ENCODE data around the gene GPR152. TPM values are rescaled to one million over a fixed set of nuclear protein-coding genes. Genes with fewer than 3 reads are reported as not detected.

GPR152 gene
- total RNA-seq, 1 experiment from 2014 or later: not detected

DNA sequence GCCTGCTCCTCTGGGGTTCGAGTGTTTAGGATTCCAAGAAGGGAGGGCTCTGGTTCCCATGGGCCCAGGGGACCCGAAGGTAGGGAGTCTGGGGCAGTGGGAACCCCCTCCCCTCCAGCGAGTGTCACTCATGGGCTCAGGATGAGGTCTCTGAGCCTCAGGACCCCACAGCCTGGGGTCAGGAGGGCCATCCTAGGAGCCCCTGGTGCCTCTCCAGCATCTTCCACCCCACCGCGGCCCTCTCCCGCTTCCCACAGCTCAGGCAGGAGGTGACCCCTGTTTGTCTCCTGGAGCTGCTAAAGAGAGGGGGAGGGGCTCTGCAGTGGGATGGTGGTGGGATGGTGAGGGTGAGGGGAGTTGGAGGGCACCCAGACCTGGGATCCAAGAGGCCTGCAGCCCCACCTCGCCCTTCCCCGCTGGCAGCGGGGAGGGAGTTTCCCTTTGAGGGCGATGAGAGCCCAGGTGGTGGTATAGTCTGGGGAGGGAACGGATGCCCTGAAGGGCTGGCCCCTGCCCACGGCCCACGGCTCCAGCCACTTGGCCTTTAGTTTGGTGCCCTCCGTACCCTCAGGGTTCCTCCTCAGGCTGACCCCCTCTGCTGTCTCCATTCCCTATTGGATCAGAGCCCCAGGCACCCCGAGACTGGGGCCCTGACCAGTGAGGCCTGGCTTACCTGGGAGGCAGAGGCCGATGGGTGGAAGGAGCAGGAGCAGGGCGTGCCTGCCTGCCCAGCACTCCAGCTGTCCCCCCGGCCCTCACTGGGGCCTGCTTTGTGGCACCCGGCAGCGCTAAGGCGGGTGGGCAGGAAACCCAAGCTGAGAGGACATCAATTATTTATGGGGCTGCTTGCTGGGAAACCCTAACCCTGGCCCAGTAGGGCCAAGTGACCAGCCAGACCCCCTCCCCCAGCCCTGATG lies 1.5 kb upstream of the GPR152 start:
- no peaks in the 10 kb centered on the region for H3K27me3 ChIP-seq
- H3K36me3 ChIP-seq: no peaks in the 10 kb centered on the region
- H3K9me3 ChIP-seq: no peaks in the 10 kb centered on the region
- DNase-seq: no peak
- no peak overlapping the region for H3K4me3 ChIP-seq

DNA sequence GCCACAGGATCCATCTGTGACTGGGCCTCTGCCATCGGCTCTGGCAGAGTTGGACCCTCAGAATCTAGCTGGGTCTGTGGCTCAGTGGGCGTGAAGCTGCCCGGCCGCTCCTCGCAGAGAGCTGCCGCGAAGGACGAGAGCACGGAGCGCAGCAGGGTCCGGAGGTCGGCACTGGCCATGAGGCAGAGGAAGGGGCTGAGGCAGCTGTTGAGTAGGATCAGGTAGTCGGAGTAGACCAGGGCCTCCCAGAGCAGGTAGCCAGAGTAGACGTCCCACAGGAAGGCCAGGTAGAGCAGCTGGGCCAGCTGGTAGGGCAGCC lies 912 bp downstream of the GPR152 start:
- Histone ChIP-seq H3K9me3 (no peaks in the 10 kb centered on the region), H3K27me3 (no peaks in the 10 kb centered on the region), H3K4me3 (no peak overlapping the region), H3K36me3 (no peaks in the 10 kb centered on the region)
- no peak for DNase-seq

DNA sequence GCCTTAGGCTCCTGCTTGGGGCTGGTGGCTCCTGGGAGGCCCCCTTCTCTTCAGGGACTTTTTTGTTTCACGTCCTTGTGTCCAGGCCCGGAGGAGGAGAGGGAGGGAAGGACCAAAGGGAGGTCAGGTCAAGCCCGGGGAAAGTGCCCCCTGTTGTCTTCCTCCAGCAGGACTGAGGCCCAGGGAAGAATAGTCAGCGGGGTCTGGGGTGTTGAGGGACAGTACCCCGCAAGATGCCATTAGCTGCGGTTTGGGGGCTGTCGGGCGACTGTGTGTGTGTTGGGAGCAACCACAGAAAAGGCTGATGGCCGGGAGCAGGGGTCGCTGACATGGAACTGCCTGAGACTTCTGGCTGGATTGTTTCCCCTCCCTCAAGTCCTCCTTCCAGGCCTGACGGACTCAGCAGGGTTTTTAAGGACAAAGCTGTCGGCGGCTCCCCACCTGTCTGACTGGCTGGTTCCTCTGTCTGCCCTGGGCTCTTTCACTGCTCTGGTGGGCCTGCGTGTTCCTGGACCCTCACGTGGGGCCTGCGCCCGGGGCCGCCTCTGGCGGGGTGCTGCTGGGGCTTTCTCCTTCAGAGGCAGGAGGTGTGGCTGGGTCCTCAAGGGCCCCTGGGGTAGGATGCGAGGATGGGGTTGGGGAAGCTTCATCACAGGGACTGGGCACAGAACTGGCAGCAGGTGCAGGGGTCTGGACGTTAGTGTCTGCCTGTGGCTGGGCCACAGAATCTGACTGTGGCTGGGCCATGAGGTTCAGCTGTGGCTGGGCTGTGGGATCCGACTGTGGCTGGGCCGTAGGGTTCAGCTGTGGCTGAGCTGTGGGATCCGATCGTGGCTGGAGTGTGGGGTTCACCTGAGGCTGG lies 1.5 kb downstream of the GPR152 start:
- Histone ChIP-seq H3K9me3 (no peaks in the 10 kb centered on the region), H3K27me3 (no peaks in the 10 kb centered on the region), H3K4me3 (no peak overlapping the region), H3K36me3 (no peaks in the 10 kb centered on the region)
- DNase-seq: no peak

DNA sequence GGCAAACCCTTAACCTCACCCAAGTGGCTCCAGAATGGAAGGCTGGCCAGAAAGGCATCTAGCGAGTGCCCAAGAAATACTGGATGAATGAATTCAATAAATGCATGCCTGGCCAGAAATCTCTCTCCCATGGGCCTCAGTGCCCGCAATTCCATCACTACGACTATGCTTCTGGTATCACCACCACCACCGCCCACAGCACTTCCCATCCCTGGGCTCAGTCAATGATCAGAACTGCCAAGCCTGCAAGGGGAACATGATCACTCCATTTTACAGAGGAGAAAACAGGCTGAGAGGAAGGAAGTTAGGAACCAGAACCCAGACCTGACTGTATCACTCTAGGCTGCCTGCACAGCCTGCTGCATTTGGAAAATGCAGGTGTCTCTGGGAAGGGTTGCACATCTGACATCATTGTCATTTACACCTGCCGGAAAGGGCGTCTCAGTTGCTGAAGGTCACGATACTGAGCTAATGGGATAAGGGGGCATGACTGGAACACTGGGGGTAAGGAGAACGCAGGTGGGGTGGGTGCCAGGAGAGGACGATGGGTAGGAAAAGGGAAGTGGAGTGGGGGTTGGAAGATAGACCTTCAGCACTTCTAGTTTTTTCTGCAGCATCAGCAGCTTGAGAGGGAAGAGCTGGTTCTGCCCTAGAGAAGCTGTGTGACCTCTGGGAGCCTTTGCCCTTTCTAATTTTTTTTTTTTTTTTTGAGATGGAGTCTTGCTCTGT lies 3.2 kb downstream of the GPR152 start:
- Histone ChIP-seq H3K27me3 (no peaks in the 10 kb centered on the region), H3K4me3 (no peak overlapping the region), H3K36me3 (no peaks in the 10 kb centered on the region), H3K9me3 (no peaks in the 10 kb centered on the region)
- no peak for DNase-seq

DNA sequence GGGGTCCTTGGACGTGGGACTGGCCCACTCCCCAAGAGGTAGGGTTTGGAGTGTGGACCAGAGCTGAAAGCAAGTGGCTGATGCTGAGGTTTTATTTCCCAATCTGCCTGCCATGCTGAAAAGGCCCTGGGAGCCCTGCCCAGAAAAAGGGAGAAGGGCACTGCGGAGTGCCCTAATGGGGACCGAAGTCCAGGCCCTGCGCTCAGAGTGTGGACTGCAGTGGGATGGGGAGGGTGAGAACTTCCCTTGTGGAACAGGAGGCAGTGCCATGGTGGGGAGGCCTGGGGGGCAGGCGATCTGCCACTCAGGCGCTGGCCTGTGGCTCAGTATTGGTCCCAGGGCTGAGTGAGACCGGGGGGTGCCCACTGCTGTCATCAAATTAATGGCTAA lies 4.3 kb downstream of the GPR152 start:
- H3K4me3 ChIP-seq: no peak overlapping the region
- no peak for DNase-seq
- H3K36me3 ChIP-seq: no peaks in the 10 kb centered on the region
- no peaks in the 10 kb centered on the region for H3K27me3 ChIP-seq
- no peaks in the 10 kb centered on the region for H3K9me3 ChIP-seq

DNA sequence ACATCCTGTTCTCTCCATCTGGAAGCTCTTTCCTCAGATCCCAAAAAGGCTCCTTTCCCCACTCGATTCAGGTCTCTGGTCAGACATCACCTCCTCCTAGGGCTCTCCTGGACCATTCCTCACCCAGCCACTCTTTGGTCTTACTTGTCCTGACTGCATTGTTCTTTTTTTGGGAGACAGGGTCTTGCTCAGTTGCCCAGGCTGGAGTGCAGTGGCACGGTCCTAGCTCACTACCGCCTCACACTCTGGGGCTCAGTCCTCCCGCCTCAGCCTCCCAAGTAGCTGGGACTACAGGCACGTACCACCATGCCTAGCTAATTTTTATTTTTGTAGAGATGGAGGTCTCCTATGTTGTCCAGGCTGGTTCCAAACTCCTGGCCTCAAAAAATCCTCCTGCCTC lies 7.0 kb downstream of the GPR152 start:
- no peak overlapping the region for H3K4me3 ChIP-seq
- no peak for DNase-seq
- H3K36me3 ChIP-seq: peaks cover 3% of the 10 kb centered on the region; the same call in 1 of the 2 replicates
- H3K9me3 ChIP-seq: no peaks in the 10 kb centered on the region
- H3K27me3 ChIP-seq: no peaks in the 10 kb centered on the region

DNA sequence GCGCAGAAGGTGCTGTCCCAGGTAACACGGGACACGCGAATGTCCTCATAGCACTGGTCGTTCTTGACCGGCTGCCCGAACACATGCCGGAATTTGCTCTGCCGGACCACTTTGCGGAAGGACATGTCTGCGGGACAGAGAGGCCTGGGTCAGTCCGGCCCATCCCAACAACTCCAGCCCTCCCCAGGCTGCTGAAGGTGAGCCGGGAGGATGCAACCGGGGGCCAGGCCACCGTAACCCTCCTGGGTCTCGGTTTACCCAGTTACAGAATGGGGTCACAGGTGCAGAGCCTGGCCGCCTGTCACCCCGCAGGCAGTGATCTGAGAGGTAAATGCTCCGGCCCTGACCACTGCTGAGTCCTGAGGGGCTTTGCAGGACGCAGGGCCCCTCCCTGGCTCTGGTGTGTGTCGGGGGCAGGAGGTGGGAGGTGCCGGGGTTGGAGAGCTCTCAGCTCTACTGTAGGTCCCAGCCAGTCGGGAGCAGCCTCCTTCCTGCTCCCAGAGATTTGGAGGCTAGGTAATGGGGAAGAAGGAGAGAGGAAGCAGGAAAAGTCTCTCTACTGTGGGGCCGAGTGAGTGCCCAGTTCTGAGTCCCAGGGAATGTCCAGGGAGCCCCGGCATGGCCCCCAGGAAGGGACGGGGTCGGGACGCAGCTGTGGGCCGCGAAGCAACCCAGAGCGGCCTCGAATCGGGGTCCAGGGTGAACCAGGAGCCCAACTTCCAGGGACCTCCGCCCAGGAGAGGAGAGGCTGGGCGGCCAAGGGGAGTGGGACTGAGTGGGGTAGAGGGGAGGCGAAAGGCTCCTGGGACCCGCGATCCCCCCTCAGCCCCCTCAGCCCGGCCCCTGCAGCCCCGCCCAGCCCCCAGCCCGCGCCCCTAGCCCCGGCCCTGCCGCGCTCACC lies 9.8 kb downstream of the GPR152 start:
- H3K27me3 ChIP-seq: no peaks in the 10 kb centered on the region
- peaks cover 13% of the 10 kb centered on the region for H3K36me3 ChIP-seq
- DNase-seq: no peak
- H3K9me3 ChIP-seq: no peaks in the 10 kb centered on the region
- peak overlapping the region; percentile 67 for H3K4me3 ChIP-seq

DNA sequence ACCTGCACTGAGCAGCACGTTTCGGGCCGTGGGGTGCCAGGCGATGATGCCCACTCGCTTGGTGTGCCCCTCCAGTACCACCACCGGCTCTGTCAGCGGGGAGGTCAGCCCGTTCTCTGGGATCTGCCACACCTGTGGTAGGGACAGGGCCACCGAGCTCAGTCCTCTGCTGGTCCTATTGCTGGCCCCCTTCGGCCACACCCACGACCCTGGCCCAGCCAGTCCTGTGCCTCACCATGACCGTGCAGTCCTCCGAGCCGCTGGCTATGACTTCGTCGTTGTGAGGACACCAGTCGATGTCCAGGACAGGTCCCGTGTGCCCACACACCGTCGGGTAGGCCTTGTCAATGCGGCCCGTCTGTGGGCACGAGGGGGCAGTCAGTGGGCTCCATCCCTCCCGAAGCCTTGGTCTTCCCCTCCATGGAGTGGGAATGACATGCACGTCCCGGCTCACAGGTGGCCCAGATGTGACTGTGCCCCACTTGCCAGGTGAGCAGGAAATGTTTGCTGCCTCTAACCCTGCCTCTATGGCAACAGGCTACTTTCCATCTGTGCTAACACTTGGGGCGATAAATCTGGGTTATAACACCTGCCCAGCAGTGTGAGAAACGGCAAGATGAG lies 10.7 kb downstream of the GPR152 start:
- H3K27me3 ChIP-seq: no peaks in the 10 kb centered on the region
- H3K36me3 ChIP-seq: peaks cover 14% of the 10 kb centered on the region
- H3K4me3 ChIP-seq: no peak overlapping the region
- no peaks in the 10 kb centered on the region for H3K9me3 ChIP-seq
- DNase-seq: no peak

DNA sequence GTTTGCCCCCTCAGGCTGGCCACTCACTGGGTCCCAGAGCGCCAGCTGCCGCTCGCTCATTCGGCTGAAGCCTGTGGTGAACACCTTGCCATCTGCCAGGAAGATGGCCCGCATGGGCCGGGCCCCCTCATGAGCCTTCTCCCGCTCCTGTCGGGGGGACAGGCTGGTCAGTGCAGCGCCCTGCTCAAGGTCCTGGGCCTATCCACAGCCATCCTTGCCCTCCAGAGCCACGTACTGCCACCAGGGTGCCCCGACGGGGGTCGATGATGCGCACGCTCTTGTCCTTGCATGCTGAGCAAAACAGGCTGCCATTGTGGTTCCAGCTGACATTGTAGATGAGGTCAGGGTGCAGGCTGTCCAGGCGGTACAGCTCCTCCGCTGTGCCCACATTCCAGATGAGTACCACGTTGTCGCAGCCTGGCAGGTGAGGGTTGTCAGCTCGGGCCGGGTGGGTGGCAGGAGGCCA lies 11.4 kb downstream of the GPR152 start:
- Histone ChIP-seq H3K36me3 (peaks cover 14% of the 10 kb centered on the region), H3K4me3 (no peak overlapping the region), H3K9me3 (no peaks in the 10 kb centered on the region), H3K27me3 (no peaks in the 10 kb centered on the region)
- DNase-seq: no peak

DNA sequence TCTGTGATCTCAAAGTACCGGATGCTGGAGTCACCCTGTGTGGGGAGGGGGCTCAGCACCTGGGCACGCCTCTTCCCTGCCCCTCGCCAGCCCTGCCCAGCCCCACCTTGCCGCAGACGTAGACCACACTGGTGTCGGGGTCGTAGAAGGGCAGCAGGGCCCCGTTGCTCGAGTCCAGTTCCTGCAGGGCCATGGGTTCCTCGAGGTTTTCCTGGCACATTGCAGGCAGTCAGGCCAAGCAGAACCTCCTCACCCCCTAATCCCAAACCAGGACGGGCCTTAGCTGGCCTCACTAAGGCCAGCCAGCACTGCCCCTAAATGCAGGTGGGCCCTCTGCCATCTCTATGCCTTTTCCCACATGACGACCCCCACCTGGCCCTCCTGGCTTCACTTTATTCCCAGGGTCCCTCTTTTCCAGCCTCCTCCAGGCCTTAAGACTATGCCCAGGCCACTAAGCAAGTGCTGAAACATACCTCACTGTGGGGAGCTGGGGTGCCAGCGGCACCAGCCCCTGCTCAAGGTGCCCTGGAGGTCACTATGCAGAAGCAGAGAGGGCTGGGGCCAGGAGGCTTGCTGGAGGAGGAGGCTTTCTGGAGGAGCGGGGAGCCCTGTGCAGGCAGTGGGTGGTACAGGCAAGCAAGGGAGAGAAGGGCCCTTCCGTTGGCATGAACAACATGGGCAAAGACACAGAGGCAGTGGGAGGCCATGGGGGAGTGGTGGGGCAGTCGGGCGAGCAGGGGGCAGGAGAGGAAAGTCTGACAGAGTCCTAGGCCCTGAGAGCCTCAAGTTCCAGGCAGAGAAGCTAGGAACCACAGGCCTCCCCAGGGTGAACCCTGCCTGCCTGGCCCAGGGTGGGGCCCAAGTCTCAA lies 12.1 kb downstream of the GPR152 start:
- no peaks in the 10 kb centered on the region for H3K9me3 ChIP-seq
- peaks cover 14% of the 10 kb centered on the region for H3K36me3 ChIP-seq
- no peaks in the 10 kb centered on the region for H3K27me3 ChIP-seq
- DNase-seq: no peak
- H3K4me3 ChIP-seq: no peak overlapping the region

DNA sequence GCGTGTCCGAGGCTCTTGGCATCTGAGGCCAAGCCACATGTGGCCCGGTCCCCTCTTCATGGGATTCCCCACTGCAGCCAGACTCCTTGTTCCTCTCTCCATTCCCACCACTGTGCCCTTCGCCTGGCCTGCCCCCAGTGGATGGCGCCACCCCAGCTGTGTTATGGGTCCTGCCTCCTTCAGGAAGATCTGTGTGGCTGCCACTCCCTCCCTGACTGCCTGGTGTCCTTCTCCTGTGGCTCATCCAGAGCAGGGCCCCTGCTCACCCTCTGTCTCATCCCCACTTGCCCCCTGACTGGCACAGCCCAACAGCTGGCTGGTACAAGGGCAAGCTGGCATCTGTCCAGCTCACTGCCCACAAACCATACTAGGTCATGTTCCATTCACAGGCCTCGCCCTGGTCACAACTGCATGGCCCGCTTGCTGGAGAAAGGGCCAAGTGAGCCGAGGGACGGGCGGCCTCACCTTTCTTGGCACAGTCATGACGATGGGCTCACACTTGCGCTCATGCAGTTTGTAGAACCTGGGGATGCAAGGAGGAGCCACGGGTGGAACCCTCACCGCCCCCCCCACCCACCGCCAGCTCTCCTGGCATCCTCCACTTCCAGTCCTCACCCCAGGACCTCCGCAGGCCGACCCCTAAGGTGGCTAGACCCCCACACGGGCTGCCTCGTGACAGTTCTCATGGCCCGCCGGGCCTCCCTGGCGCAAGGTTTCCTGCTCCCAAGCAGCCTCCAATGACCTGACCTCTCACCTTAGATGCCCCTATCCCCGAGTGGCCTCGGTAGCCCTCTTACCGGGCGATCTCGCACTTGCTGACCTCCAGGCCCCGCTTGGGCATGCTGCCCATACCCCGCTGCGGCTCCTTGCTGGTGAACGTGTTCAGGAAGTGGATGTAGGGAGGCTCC lies 13.0 kb downstream of the GPR152 start:
- DNase-seq: peak; percentile 52
- H3K36me3 ChIP-seq: peaks cover 22% of the 10 kb centered on the region
- H3K9me3 ChIP-seq: no peaks in the 10 kb centered on the region
- H3K27me3 ChIP-seq: no peaks in the 10 kb centered on the region
- H3K4me3 ChIP-seq: no peak overlapping the region

DNA sequence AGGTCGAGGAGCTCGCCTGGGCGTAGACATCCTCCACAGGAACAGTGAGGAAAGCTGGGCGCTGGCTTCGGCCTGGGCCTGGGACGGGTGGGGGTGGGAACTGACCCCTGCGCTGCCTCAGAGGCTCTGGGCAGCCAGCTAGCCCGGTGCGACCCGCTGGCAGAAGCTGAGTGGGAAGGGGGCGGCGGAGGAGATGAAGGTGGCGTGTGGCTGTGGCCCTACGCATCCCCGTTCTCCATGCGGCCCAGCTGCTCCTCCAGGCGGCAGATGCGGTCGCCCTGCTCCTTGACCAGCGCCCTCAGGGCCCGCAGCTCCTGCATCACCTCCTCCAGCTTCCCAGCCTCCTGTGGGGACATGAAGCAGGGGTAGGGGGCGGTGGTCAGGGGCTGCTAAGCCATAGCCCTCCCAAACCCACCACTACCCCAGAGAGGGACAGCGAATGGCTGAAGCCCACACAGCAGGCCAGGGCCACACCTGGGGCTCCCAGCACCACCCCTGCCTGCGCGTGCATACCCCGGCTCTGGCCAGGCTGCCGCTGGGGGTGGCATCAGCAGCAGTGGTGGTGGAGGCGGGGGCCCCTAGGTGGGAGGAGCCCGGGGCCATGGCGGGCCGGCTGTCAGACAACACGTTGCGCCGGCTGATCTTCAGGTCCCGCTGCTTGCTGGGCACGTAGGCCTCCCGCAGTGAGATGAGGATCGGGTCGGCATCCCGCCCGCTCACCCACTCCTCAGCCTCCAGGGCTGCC lies 14.2 kb downstream of the GPR152 start:
- no peaks in the 10 kb centered on the region for H3K27me3 ChIP-seq
- H3K4me3 ChIP-seq: no peak overlapping the region
- DNase-seq: no peak
- H3K36me3 ChIP-seq: peaks cover 30% of the 10 kb centered on the region
- no peaks in the 10 kb centered on the region for H3K9me3 ChIP-seq

DNA sequence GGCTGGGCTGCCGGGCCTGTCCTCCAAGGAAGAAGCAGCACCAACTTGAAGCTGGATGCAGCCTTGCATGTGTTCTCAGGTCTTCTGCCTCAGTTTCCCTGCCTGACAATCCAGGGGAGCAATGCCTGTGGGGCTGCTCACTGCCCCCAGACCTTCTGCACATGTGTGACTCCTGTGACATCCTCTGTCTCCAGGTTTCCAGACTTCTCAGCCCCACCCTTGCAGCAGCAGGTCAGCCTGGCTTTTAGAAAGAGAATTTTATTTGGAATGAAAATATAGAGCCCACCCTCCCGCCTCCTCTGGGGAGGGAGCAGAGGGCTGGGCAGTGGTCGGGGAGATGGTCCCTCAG lies 14.7 kb downstream of the GPR152 start:
- Histone ChIP-seq H3K9me3 (no peaks in the 10 kb centered on the region), H3K4me3 (no peak overlapping the region), H3K27me3 (no peaks in the 10 kb centered on the region), H3K36me3 (peaks cover 31% of the 10 kb centered on the region)
- no peak for DNase-seq

Data from MG63 (cell line).